SK-N-SH treated with all-trans-retinoic acid at 6 μM for 48 hours (cell line): ENCODE measurements around the gene LMTK2.

ENCODE experiments used
- ARNTL ChIP-seq: fragments of 450-650 bp; formaldehyde crosslinking; IDR thresholded peaks from 2 replicates; pipeline ENCODE4 v1.5.0; 2020; ENCODE audit warnings: low read depth, mild to moderate bottlenecking, moderate library complexity, borderline replicate concordance
- BACH2 ChIP-seq: fragments of 250-450 bp; sonication (Bioruptor Pico); IDR thresholded peaks from 2 replicates; pipeline ENCODE4 v1.9.0; 2021; ENCODE audit warnings: mild to moderate bottlenecking, borderline replicate concordance
- TCF4 ChIP-seq: fragments of 250-450 bp; sonication (Bioruptor Pico); IDR thresholded peaks from 2 replicates; pipeline ENCODE4 v1.8.0; 2021; ENCODE audit warnings: mild to moderate bottlenecking, moderate library complexity, borderline replicate concordance
- ZNF8 ChIP-seq: fragments of 450-650 bp; formaldehyde crosslinking; IDR thresholded peaks from 2 replicates; pipeline ENCODE4 v1.5.0; 2020; ENCODE audit warnings: mild to moderate bottlenecking, moderate library complexity
- TF ChIP-seq, protein P1 (sequence below): fragments of 250-450 bp; sonication (Bioruptor Pico); IDR thresholded peaks from 2 replicates; pipeline ENCODE4 v1.8.0; 2020; ENCODE audit warnings: mild to moderate bottlenecking, moderate library complexity, borderline replicate concordance
- TF ChIP-seq, protein P2 (sequence below): fragments of 250-450 bp; sonication (Bioruptor Pico); IDR thresholded peaks from 2 replicates; pipeline ENCODE4 v1.8.0; 2021; ENCODE audit warnings: low read depth, mild to moderate bottlenecking, moderate library complexity, borderline replicate concordance

DNA sequence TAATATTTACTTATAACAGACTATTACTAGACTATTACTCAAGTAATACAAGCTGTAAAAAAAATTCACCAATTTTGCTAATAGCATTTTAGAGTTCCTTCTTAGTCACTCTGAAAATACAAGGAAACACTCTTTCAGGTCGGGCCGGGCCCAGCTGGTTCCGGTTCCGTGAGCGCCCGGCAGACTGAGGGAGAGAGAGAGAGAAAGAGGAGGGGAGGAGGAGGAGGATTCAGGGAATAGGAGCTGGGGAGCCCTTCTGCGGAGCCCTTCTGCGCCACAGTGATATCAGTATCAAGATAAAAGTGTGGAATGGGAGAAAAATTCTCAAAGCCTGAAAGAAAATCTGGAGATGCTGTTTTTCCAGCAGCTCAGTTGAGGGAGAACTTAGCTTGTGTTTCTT is 74.1 kb downstream of the LMTK2 start:
- TF ChIP-seq ZNF8 (CRISPR knock-in tag) (no peak), BACH2 (no peak), TCF4 (CRISPR knock-in tag) (no peak), ARNTL (no peak)
- TF ChIP-seq, protein P1, sequence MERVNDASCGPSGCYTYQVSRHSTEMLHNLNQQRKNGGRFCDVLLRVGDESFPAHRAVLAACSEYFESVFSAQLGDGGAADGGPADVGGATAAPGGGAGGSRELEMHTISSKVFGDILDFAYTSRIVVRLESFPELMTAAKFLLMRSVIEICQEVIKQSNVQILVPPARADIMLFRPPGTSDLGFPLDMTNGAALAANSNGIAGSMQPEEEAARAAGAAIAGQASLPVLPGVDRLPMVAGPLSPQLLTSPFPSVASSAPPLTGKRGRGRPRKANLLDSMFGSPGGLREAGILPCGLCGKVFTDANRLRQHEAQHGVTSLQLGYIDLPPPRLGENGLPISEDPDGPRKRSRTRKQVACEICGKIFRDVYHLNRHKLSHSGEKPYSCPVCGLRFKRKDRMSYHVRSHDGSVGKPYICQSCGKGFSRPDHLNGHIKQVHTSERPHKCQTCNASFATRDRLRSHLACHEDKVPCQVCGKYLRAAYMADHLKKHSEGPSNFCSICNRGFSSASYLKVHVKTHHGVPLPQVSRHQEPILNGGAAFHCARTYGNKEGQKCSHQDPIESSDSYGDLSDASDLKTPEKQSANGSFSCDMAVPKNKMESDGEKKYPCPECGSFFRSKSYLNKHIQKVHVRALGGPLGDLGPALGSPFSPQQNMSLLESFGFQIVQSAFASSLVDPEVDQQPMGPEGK (CRISPR knock-in tag): no peak
- TF ChIP-seq, protein P2, sequence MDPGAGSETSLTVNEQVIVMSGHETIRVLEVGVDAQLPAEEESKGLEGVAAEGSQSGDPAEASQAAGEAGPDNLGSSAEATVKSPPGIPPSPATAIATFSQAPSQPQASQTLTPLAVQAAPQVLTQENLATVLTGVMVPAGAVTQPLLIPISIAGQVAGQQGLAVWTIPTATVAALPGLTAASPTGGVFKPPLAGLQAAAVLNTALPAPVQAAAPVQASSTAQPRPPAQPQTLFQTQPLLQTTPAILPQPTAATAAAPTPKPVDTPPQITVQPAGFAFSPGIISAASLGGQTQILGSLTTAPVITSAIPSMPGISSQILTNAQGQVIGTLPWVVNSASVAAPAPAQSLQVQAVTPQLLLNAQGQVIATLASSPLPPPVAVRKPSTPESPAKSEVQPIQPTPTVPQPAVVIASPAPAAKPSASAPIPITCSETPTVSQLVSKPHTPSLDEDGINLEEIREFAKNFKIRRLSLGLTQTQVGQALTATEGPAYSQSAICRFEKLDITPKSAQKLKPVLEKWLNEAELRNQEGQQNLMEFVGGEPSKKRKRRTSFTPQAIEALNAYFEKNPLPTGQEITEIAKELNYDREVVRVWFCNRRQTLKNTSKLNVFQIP (CRISPR knock-in tag): no peak
